K562 (cell line): ENCODE data around the gene APC2. TPM values are rescaled to one million over a fixed set of nuclear protein-coding genes. Genes with fewer than 3 reads are reported as not detected.
A peak's percentile ranks its signal among the peaks of the same experiment; 100 is the strongest.

Experiments
- ATAC-seq: fragments of 200-7000 bp; cut with Tn5 transposase; 3 replicates; pipeline ENCODE4 v1.9.1; 2020; ENCODE audit warnings: moderate library complexity
- BruUV-seq: library from RNA; stranded (reverse); fragments of 400-500 nt; replicated peaks from 2 replicates; lab custom pipeline; 2021; lab: Mats Ljungman, UMichigan
- CTCF ChIA-PET: fragments of 300-600 bp; formaldehyde crosslinking; extraction: SDS; loops from one replicate; lab custom pipeline; 2021; ENCODE audit warnings: low intra/inter-chr PET ratio; lab: Yijun Ruan, JAX
- POLR2A ChIA-PET: fragments of 300-600, 350-650 bp; sonication (Branson Sonifier 250); formaldehyde crosslinking; extraction: SDS; loops from one replicate; lab custom pipeline; 2021; ENCODE audit warnings: antibody characterized with exemption, inconsistent platforms; lab: Yijun Ruan, JAX
- DNase-seq, 4 experiments: peaks; one replicate each; pipeline versions ENCODE4 v3.0.0 to v3.0.0-alpha.2; 2011 to 2018; ENCODE audit warnings: low spot score in 3 of 4, mixed read lengths in 3 of 4; ENCODE audit errors: extremely low read depth in 1 of 4
- FAIRE-seq: peaks from 2 replicates; lab custom pipeline; 2011; peaks lifted over from hg19 to GRCh38; lab: Jason Lieb, UNC
- H2AFZ ChIP-seq: 2 replicates; pipeline ENCODE4 v1.6.0; 2011; ENCODE audit warnings: low read depth, low read length, control low read depth, inconsistent platforms
- H3K27ac ChIP-seq: fragments of 200-600 bp; 3 replicates; pipeline ENCODE4 v1.8.0; 2011; ENCODE audit warnings: low read depth, mild to moderate bottlenecking, control low read depth, inconsistent platforms, low read length, moderate library complexity, mixed read lengths; ENCODE audit errors: extremely low read depth
- H3K27me3 ChIP-seq, 2 experiments: fragments of 300-600 bp in 1 of 2; 2 replicates in 1 of 2; 3 replicates in 1 of 2; pipeline versions ENCODE4 v1.6.0 to v1.8.0; 2011; ENCODE audit warnings: inconsistent platforms in 2 of 2, low read length in 2 of 2, mild to moderate bottlenecking in 1 of 2, mixed read lengths in 1 of 2, moderate library complexity in 1 of 2; ENCODE audit not compliant: control insufficient read depth in 2 of 2, insufficient read depth in 2 of 2
- H3K36me3 ChIP-seq: fragments of 300-600 bp; 3 replicates; pipeline ENCODE4 v1.8.0; 2011; ENCODE audit warnings: mild to moderate bottlenecking, low read length, inconsistent platforms; ENCODE audit not compliant: control insufficient read depth, insufficient read depth
- H3K4me1 ChIP-seq, 2 experiments: fragments of 200-600 bp in 1 of 2; replicated peaks in 1 of 2; 2 replicates in 1 of 2; 3 replicates in 1 of 2; pipeline versions ENCODE4 v1.5.1 to v1.8.0; 2011; ENCODE audit warnings: inconsistent platforms in 2 of 2, low read length in 2 of 2, mild to moderate bottlenecking in 1 of 2, mixed read lengths in 1 of 2, moderate library complexity in 1 of 2; ENCODE audit not compliant: control insufficient read depth in 2 of 2, insufficient read depth in 2 of 2
- H3K4me2 ChIP-seq: 2 replicates; pipeline ENCODE4 v1.6.1; 2011; ENCODE audit warnings: low read length, control low read depth, inconsistent platforms, mixed read lengths; ENCODE audit not compliant: insufficient read depth
- H3K4me3 ChIP-seq: fragments of 200-600 bp; sonication (generic), shearing (Covaris generic); 2 replicates; pipeline ENCODE4 v1.5.1; 2016; ENCODE audit warnings: control low read depth, inconsistent platforms
- H3K79me2 ChIP-seq: fragments of 200-600 bp; 3 replicates; pipeline ENCODE4 v1.8.0; 2011; ENCODE audit warnings: low read length, inconsistent platforms; ENCODE audit not compliant: control insufficient read depth, insufficient read depth
- H3K9ac ChIP-seq, 2 experiments: 2 replicates each; pipeline versions ENCODE4 v1.6.0 to v1.6.1; 2011; ENCODE audit warnings: low read depth in 2 of 2, low read length in 2 of 2, control low read depth in 1 of 2, inconsistent platforms in 1 of 2, mild to moderate bottlenecking in 1 of 2, mixed read lengths in 1 of 2; ENCODE audit not compliant: insufficient read depth in 1 of 2
- H3K9me1 ChIP-seq: one replicate; pipeline ENCODE4 v1.6.0; 2011; ENCODE audit warnings: inconsistent platforms, mild to moderate bottlenecking, low read length, moderate library complexity; ENCODE audit not compliant: control insufficient read depth, insufficient read depth
- H3K9me3 ChIP-seq: replicated peaks from 2 replicates; pipeline ENCODE4 v1.5.1; 2011; ENCODE audit warnings: low read depth, low read length, inconsistent platforms; ENCODE audit not compliant: control insufficient read depth, insufficient read depth
- H4K20me1 ChIP-seq: replicated peaks from 2 replicates; pipeline ENCODE4 v1.6.1; 2011; ENCODE audit warnings: low read length, inconsistent platforms, mixed read lengths; ENCODE audit not compliant: control insufficient read depth, insufficient read depth
- CTCFL ChIP-seq: IDR thresholded peaks from 2 replicates; pipeline ENCODE4 v1.6.1; 2011; ENCODE audit warnings: borderline replicate concordance, low read depth, mild to moderate bottlenecking, moderate library complexity, low read length; ENCODE audit not compliant: insufficient read depth, poor library complexity, severe bottlenecking
- FOXM1 ChIP-seq, 2 experiments: fragments of 450-650 bp in 1 of 2; sonication (generic) in 1 of 2; formaldehyde crosslinking in 1 of 2; IDR thresholded peaks; 2 replicates each; pipeline versions ENCODE4 v1.6.1 to v1.9.0; 2017 to 2022; ENCODE audit warnings: low read depth in 2 of 2, mild to moderate bottlenecking in 2 of 2, missing genetic modification reagents in 1 of 2, moderate library complexity in 1 of 2
- MITF ChIP-seq: IDR thresholded peaks from 2 replicates; pipeline ENCODE4 v1.6.1; 2014; ENCODE audit warnings: antibody characterized with exemption
- PBX2 ChIP-seq, 2 experiments: IDR thresholded peaks in 1 of 2; conservative IDR thresholded peaks in 1 of 2; 2 replicates each; pipeline ENCODE4 v1.6.1; 2016; ENCODE audit warnings: low read depth in 2 of 2, mild to moderate bottlenecking in 1 of 2, missing compliant biosample characterization in 1 of 2, missing genetic modification characterization in 1 of 2, moderate library complexity in 1 of 2
- POLR2G ChIP-seq: fragments of 200-400 bp; formaldehyde crosslinking; IDR thresholded peaks from 2 replicates; pipeline ENCODE4 v1.6.1; 2017; ENCODE audit warnings: low read depth, mild to moderate bottlenecking, antibody characterized with exemption, low read length, moderate library complexity
- RREB1 ChIP-seq: fragments of 250-450 bp; sonication (Bioruptor Pico); IDR thresholded peaks from 2 replicates; pipeline ENCODE4 v1.4.0; 2020
- WGBS: fragments of 100-300 bp; shearing (Covaris generic); methylation state at CpG from one replicate; pipeline ENCODE4 v1.1.6; 2016; ENCODE audit warnings: low coverage, mixed read lengths; ENCODE audit not compliant: insufficient coverage; ENCODE audit errors: missing lambda C conversion rate; 5-methylcytosine and 5-hydroxymethylcytosine counted together
- in situ Hi-C: fragments of 300-500 bp; cut with MboI; formaldehyde crosslinking; loops from 4 replicates; pipeline ENCODE4 v1.15.0; 2018; ENCODE audit warnings: inconsistent platforms, mixed read lengths
- intact Hi-C: fragments of 100-400 bp; cut with micrococcal nuclease; formaldehyde crosslinking; loops from 2 replicates; pipeline ENCODE4 v1.14.2; 2022
- polyA plus RNA-seq, 8 experiments: library from polyadenylated mRNA; depleted of rRNA in 4 of 8; stranded (reverse) in 5 of 8; unstranded in 3 of 8; fragments of >200 nt; fragmentation: Nextera tagmentation in 2 of 8; fragmentation: Illumina TruSeq in 1 of 8; extraction: Ambion mirVana in 2 of 8; extraction: Trizol in 1 of 8; gene quantifications; 2 replicates each; pipeline versions ENCODE4 v1.2.1 to v1.2.3, GENCODE V29; 2011 to 2014; ENCODE audit warnings: inconsistent platforms in 1 of 8, missing spikeins in 1 of 8
- total RNA-seq, 7 experiments: library from RNA; depleted of rRNA in 6 of 7; stranded (reverse); fragments of >200 nt in 6 of 7; fragmentation: Illumina TruSeq in 2 of 7; extraction: Trizol in 2 of 7; gene quantifications; 2 replicates each; pipeline versions ENCODE4 v1.2.1 to v1.2.3, GENCODE V29; 2011 to 2021; ENCODE audit warnings: low replicate concordance in 1 of 7

Gene APC2
- total and polyA plus RNA-seq, 9 of the 15 experiments (the other 6 are each of a cell fraction or from before 2014, with no cell fraction given), result 0.01 to 0.40 (median 0.05) TPM; not detected in 3

GRCh38 chr19:1425102-1425837 is 24.7 kb upstream of the APC2 start:
- no peak overlapping the region for H2AFZ ChIP-seq
- H3K9me3 ChIP-seq, result no peaks in the 10 kb centered on the region
- POLR2A ChIA-PET, result interaction anchor here (1.1 to 1.5 kb wide), 2 partner anchors 9 to 14 kb away, joined by 3 read pairs; no protein-coding TSS in a partner anchor
- no peak overlapping the region for H3K4me3 ChIP-seq
- no peak overlapping the region for H3K27ac ChIP-seq
- in situ Hi-C loops (no loop called here), intact Hi-C loops (no loop called here)
- peaks cover 10% of the 10 kb centered on the region; the same call in 1 of the 2 replicates for H4K20me1 ChIP-seq
- no TSS peak for BruUV-seq
- H3K36me3 ChIP-seq, result peaks cover 98% of the 10 kb centered on the region
- H3K9ac ChIP-seq, result no peak overlapping the region; a peak in 1 of 4 replicates
- peaks cover 4% of the 10 kb centered on the region for H3K9me1 ChIP-seq
- H3K4me2 ChIP-seq, result no peak overlapping the region
- ATAC-seq (no peak; the same call in 2 of the 3 replicates), FAIRE-seq (peak; percentile 6), DNase-seq (peak in 1 of 4 experiments; percentile 33)
- peaks cover 62% of the 10 kb centered on the region for H3K79me2 ChIP-seq
- no peaks in the 10 kb centered on the region for H3K27me3 ChIP-seq
- WGBS, result 93% methylated on average over 22 of the region's 33 CpGs
- CTCF ChIA-PET, result no interaction called here
- peaks cover 0 to 55% of the 10 kb centered on the region in 2 experiments; a peak in 2 of 5 replicates for H3K4me1 ChIP-seq
- TF ChIP-seq FOXM1 (IDR thresholded peaks at IDR 0.05; ENCODE audit: low read depth) (no peak), FOXM1 (CRISPR knock-in tag; IDR thresholded peaks at IDR 0.05; ENCODE audit: low read depth) (no peak), RREB1 (no peak), MITF (no peak), PBX2 (CRISPR knock-in tag; IDR thresholded peaks at IDR 0.05; ENCODE audit: low read depth) (no peak), PBX2 (tag; conservative IDR thresholded peaks at IDR 0.05; ENCODE audit: low read depth) (peak; percentile 78), POLR2G (peak; percentile 63), CTCFL (peak; percentile 19)
